NCI-H2227 (cell line): ENCODE results near the gene SUCNR1.
"Not testable (repeated sequence)": the region's sequence is repeated elsewhere in the genome, so short reads cannot be mapped to it uniquely, and the experiment has no call there.

Experiments used
- DNase-seq: peaks from one replicate; lab custom pipeline; 2025; ENCODE audit not compliant: unreplicated experiment; lab: John Stamatoyannopoulos, UW

SUCNR1 gene, protein sequence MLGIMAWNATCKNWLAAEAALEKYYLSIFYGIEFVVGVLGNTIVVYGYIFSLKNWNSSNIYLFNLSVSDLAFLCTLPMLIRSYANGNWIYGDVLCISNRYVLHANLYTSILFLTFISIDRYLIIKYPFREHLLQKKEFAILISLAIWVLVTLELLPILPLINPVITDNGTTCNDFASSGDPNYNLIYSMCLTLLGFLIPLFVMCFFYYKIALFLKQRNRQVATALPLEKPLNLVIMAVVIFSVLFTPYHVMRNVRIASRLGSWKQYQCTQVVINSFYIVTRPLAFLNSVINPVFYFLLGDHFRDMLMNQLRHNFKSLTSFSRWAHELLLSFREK

DNA sequence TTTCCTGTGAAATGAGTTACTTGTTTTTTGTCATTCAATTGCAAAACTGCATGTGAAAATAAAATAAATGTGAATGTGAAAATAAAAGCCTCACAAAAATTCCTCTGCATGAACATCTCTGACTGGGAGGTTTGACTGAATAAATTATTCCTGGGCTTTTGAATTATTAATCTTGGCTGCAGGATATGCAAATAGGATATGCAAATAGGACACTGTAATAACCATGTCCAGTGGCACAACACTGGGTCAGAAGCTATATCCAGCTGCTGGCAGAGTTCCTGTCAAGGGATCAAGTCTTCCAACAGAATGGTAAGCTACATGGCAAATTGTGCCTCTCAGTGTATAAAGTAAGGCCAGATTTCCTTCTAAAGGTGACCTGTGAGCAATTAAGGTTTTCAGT is at the start of gene SUCNR1:
SUCNR1 (plus strand) TSS at position 246 of the 400 bp plus-strand sequence. CDS start 6,250 bp downstream, outside the sequence.
- DNase-seq: no peak

DNA sequence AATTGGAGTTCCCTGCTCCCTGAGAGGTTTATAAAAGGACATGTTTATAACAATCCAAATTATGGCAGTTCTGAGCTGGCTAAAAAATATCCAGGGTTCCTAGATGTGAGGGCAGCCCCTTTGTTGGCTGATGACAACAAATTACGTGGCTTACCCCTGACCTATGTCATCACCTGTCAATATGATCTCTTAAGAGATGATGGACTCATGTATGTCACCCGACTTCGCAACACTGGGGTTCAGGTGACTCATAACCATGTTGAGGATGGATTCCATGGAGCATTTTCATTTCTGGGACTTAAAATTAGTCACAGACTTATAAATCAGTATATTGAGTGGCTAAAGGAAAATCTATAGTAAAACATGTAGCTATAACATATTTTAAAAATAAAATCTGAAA is 45.6 kb upstream of the SUCNR1 start:
- DNase-seq: no peak

DNA sequence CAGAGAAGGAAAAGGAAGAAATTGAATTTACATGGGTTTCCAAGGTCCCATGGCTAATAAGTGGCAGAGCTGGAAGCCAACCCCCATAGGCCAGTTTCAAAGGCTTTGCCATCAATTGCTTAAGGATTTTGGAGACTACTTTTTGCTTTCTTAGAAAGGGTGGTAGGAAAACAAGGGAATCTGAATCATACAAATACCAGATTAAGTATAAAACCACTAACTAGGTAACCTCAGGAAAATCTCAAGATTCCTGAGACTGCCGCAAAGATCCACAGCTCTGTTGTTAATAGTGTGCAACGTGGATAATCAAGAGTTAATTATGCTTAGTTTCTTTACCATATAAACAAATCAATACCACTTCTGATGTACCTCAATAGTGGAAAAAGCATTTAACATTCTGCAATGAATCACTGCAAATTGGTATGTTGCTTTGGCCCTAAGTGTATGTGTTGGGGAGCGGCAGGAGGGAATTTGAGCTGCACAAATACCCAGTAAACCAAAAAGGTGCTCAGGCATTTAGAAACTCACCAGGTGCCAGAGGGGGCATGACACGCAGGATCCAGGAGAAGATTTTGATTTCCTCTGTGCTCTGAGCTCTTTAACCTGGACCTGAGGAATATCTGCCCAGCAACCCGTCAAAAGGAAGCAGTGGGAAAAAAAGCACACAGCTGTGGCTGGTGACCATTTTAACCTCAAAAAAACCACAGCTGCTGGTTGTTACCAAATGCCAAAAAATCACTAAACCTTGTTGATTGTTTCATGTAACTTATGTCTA is 37.5 kb upstream of the SUCNR1 start:
- DNase-seq: no peak

DNA sequence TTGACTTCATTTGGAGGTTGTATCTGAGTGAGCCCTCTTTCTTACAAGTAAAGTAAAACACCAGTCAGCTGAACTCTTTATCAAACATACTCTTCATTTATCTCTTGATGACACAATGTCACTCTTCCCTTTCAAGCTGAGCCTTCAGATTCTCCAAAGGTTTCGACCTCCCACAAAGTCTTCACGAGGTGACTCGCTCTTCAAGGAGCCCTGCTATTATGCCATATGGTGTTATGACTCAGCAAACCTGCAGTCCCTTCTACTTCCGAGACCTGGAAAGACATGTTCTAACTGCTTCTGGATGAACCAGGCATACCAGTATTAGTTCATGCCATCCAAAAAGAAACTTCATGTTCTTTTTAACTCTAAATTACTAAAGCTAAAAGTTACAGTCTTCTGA is 36.4 kb upstream of the SUCNR1 start:
- peak; percentile 26 for DNase-seq

DNA sequence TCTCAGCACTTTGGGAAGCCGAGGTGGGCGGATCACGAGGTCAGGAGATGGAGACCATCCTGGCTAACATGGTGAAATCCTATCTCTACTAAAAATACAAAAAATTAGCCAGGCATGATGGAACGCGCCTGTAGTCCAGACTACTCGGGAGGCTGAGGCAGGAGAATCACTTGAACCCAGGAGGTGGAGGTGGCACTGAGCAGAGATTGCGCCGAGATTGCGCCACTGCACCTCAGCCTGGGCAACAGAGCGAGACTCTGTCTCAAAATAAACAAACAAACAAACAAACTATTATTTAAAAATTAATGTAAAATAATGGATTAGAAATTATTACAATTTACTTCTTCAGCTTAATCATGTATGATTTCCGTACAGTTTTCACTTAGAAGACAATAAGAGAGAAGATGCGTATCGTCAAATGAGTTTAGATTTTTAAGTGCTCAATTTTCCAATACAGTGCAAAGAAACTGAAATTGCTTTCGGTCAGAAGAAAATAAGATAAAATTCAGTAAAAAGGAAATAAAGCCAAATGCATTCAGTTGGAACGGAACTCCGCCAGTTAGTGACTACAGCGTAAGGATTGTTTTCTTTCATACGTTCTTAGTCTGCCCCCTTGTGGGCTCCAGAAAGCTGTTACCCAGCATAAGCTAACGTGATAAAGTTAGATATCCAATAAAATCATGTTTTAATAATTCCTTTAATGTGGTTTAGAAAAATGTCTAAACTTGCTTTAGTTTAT is 34.7 kb upstream of the SUCNR1 start:
- peak; percentile 47 for DNase-seq

DNA sequence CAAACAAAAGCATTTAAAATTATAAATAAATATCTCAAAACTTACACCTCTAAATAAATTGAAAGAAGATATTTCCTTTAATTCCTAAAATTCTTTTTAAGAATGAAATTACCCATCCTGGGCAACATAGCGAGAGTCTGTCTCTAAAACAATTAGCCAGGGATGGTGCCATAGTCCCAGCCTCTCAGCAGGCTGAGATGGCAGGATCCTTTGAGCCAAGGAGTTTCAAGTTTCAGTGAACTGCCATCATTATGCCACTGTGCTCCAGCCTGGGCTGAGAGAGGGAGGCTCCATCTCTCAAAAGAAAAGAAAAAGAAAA is 34.2 kb upstream of the SUCNR1 start:
- no peak for DNase-seq

DNA sequence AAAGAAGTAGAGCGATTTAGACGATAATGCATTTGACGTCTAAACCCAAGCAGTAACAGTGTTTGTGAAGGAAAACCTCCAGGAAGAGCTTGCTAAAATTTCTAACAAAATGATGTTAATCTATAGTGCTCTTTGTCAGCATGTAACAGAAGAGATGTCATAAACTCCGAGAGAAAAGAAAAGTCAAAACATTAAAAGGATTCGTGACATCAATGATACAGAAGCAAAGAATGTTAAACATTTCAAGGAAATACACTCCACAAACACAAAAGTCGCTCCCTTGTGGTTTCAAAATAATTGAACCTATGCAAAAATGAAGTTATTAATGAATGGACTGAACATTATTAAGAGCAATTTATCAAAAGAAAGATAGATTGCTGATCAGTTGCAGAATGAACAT is 31.6 kb upstream of the SUCNR1 start:
- DNase-seq: no peak

DNA sequence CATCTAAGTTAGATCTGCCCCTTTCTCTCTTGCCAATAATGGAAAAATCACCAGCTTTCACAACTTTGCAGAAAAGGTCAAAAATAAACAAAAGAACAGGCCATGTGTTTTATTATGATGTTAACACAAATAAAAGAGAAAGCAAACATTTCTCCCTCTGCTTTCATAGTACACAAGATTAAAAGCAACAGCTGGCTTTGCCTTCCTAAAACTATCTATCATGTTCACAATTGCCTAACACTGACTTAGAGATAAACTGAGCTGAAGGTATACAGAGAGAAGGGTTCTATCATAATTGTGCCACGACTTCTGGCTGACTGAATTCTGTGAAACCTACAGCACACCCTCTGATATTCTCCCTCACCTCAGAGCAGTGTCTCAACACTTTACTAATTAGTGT is 30.2 kb upstream of the SUCNR1 start:
- no peak for DNase-seq

DNA sequence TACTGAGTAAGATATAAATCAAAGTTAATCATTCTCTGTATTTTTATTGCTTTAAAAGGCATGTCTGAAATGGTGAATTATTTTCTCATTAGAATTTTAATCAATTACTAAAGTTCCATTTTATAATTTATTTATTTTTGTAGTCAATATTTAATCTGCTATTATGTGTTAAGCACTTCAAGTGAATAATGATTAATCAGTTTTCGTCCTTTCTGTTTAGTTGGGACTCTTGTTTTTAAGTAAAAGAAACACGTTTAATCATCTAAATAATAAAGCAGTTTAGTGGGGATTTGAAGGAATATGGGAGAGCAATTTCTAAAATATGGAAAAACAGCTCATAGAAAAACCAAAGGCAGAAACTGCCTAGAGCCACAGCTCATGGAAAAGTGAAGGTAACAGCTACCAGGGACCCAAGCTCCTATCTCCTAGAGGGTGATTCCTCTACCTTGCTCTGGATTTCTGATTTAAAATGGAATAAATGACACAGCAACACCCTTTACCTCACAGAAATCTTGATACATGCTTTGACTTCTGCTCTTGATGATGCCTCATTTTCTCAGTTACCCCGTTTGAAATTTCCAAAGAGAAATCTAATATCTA is 28.0 kb upstream of the SUCNR1 start:
- DNase-seq: no peak

DNA sequence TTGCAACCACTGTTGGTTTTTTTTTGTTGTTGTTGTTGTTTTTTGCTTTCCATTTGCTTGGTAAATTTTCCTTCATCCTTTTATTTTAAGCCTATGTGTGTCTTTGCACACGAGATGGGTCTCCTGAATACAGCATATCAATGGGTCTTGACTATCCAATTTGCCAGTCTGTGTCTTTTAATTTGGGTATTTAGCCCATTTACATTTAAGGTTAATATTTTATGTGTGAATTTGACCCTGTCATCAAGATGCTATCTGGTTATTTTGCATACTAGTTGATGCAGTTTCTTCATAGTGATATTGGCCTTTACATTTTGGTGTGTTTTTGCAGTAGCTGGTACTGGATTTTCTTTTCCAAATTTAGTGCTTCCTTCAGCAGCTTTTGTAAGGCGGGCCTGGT is 23.4 kb upstream of the SUCNR1 start:
- DNase-seq: not testable (repeated sequence)

DNA sequence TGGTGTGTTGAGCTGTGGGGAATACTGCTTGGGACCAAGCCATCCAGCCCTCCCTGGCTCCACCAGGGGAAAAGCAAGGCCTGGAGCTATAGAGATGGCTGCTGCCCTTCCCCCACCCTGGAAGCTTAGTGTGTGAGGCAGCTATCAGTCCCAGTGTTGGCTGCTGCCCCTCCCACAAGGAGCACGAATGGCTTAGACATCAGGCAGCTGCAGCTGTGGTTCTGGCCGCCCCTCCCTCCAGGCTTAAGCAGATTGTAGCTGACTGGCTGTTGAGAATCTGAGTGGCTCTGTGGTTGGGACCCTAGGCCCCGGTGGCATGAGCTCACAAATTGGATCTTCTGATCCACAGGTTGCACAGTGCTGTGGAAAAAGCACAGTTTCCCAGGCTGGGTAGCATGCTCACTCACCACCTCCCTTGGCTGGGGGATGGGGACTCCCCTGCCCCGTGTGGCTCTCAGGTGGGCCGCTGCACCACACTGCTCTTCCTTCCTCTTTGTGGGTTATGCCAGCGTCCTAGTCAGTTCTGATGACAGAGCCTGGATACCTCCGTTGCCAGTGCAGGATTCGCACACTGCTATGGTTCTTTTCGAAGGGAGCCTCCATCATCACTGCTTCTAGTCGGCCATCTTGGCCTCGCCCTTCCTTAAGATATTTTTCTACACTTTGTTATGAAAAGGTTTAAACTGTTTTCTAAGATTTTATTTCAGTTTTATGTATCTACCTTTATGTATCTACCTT is 21.2 kb upstream of the SUCNR1 start:
- DNase-seq: no peak

DNA sequence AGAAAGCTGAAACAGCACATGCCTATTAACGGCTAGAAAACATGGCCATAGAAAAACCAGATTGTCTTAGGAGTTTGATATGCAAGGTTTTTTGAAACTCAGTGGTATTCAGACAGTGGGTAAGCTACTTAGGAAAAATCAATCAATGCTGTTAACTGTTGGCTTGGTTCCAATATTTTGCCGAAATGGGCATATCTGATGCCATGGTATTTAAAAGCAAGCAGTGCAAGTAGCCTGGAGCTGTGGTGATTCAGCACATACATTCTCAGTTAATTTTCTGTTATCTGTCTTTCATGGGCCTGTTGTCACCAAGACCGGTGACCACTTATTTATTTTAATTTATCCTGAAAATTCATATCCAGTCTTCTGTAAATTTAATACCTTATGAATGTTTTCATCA is 17.3 kb upstream of the SUCNR1 start:
- DNase-seq: no peak

DNA sequence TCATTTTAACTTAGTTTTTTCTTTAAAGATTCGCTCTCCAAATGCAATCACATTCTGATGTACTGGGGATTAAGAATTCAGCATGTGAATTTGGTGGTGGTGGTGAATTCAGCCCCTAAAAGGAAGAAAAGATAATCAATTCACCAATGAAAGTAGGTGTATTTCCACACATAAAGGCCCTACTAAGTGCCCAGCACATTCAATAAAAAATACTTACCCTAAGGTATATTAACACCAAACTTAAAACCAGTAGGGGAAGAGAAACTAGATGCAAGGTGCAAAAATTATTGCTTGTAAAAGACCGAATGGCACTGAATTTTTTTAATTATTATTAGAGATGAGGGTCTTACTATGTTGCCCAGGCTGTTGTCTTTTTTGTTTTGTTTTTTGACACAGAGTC is 16.8 kb upstream of the SUCNR1 start:
- DNase-seq: no peak

DNA sequence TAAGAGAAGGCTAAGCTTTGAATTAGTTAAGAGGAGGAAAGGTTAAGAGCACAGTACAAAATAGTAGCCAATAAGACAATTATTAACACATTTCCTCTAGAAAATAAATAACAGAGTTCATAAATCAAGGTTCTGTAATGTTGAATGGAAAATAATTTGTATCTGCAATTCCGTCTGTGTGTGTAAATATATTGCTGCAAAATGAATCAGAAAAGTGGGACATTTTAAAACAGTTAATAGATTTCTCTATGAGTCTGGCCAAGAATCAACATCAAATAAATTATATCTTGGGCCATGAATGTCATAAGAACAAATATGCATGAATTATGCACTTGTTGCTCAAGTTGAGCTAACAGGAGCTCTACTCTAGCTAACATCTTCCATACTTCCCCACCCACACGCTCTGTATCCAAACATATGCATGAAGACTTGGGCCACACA is 14.2 kb upstream of the SUCNR1 start:
- no peak for DNase-seq

DNA sequence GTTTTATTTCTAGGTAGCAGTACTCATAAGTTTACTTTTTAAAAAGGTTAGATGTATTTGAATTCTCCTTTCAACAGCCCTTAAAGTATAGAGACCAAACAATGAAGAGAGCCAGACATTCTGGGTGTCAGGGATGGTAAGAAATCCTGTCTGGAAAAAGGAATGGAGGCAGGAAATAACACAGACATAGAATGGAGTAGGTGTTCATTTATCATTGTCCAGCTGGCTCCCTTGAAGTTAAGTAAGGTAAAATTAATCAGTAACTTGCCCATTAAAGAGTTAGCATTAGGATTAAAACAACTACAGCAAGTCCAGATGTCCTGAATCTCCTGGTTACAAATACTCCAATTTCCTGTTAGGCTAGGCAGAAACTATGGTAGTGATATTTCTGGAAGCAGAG is 13.5 kb upstream of the SUCNR1 start:
- no peak for DNase-seq

DNA sequence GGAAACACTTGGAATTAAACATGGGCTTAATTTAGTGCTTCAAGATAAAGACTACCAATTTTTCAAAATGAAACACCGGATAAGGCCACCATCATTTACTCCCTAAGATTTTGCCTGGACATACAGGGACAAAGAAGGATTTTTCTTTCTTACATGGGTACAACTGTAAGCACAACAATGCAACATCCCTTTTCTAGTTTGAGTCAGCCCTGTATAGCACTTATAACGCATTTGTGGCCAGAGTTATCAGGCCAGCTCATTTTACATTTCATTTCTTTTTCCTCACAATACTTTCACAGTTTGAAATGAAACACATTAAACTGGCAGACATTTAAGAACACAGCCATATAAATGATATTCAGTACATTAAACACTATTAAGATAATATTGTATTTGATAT is 9.8 kb upstream of the SUCNR1 start:
- DNase-seq: no peak

DNA sequence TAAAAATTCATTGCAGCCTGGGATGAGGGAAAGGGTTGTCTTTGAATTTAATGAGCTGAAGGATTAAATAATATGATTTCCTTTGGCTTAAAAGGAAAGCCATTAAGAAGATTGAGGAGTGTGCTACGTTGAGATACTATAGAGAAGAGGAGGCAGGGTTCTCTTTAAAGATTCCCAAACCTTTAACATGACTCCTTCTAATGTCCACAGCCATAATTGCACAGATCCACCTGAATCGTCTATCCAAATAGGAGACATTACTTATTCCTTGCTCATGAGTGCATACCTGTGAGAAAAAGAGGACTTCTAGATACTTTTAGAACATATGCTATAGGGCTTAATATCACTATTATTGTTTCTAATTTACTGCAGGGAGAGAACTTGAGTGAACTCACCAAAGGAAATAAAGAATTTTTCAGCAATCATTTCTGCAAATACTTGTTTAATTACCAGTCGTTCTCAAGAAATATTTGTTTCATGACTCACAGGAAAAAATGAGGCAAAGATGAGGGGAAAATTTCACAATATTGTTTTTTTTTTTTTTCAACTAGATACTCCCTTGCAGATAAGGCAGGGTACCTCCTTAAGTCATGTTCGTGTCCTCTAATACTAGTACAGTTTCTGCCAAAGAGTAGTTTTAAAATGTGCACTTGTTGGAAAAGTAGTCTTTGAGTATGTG is 8.9 kb upstream of the SUCNR1 start:
- no peak for DNase-seq

DNA sequence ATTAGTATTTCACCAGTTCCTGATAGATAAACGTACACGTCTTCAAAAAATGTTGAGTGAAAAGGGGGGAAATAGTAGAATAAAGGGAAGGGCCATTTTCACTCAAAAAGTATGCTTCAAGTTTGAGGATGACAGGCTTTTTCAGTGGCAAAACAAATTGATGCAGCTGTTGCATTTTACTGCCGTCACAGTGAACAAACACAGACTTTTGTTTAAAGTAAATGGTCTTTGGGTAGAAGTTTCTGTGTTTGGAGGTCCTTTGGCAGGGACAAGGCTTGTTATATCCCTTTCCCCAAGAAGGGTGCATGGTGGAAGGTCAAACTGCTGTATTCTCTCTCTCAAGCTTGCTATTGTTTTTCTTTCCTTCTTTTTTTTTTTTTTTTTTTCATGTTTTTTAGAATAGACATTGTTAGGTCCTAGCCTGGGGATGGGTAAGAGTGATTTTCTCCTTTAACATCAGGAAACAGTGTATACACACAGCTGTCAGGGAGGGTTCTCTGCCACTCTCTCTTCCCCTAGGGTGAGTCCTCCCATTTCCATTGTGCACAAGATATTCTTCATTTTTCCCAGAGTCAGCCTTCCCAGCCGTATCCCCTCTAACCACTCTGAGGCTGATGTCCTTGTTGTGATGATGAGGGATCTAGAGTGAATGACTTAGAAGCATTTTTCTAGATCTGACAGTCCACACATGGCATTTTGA is 6.6 kb upstream of the SUCNR1 start:
- DNase-seq: no peak

DNA sequence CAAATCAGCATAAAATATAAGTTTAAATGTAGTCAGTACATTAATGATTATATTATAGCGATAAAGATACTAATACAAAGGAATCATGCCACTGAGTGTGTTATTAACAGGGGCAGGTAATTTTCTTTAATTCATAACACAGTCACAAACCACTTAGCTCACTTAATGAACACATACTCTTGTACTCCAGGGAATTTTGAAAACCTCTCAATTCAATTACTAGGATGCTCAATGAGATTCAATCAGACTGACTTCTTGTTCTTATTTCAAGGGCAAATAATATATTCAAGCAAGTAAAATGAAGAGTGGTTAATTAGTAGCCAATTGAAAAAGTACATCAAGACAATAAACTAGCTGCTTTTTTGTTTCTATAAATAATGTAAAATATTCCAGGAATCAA is 5.8 kb upstream of the SUCNR1 start:
- no peak for DNase-seq

DNA sequence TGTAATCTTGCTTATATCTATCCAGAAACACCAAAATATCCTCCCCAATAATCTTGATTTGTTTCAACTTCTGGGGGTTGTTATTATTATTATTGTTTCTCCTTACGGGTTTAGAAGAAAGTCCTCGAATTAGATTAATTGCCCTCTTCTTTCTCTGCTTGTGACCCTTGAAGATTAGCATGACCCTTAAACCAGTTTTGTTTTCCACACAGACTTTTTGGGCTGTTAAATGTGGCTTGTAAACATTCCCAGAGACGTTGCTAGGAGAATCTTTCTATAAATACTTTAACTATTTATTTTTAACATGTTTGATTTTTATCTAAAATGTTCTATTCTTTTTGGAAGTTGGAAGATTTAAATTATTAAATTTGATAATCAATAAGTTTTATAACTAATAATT is 4.3 kb upstream of the SUCNR1 start:
- no peak for DNase-seq
